ENCODE measurements around the gene PCDH15. TPM values are rescaled to one million over a fixed set of nuclear protein-coding genes. Genes with fewer than 3 reads are reported as not detected.
"Not testable (repeated sequence)": the region's sequence is repeated elsewhere in the genome, so short reads cannot be mapped to it uniquely, and the experiment has no call there.

Gene PCDH15
- total RNA-seq, 2 experiments from 2014 or later = not detected

DNA sequence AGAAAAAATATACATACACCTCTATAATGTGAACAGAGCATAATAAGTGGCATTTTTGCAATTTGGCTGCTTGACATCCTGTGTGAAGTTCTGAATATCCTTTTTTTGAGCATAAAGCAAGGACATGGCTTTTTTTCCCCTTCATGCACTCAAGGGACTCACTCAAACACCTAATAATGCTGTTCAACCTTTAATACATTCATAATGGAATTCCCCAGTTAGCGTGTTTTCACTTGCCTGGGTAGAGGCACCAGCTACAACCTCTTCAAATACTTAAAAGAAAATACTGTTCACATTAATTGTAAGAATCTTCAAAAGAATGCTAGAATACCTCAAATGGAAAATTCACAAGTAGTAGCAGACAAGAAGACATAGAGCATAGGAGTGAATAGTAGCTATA is 316.8 kb downstream of the PCDH15 start:
- no peaks in the 10 kb centered on the region for H3K36me3 Mint-ChIP-seq
- ATAC-seq (ENCODE audit: low read depth) (no peak), DNase-seq (no peak)
- H3K27me3 Mint-ChIP-seq = no peaks in the 10 kb centered on the region
- peaks cover 3% of the 10 kb centered on the region for H3K9me3 Mint-ChIP-seq
- H3K4me1 Mint-ChIP-seq = no peaks in the 10 kb centered on the region
- H3K27ac Mint-ChIP-seq = no peak overlapping the region
- POLR2A ChIA-PET = no interaction called here
- no peak overlapping the region for H3K4me3 Mint-ChIP-seq

DNA sequence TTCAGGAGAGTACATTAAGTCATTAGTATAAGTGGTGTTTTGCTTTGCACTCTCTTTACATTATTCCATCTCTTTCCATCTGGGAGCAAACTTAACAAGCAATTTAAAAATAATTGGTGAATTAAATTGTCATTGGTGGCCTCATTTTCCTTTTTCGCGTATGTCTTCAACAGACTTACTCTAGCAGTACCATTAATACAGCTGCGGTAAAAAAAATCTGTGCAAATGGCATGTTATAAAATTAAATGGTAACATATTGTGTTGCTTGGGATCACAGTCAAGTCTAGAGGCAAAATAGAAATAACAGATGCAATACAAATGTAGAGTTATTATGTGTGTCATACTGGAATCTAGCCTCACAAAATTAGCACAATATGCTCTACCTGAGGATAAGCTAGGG is 322.4 kb downstream of the PCDH15 start:
- Mint-ChIP-seq H3K4me3 (no peak overlapping the region), H3K4me1 (no peaks in the 10 kb centered on the region), H3K9me3 (peaks cover 3% of the 10 kb centered on the region), H3K27me3 (no peaks in the 10 kb centered on the region), H3K36me3 (no peaks in the 10 kb centered on the region), H3K27ac (no peak overlapping the region)
- DNase-seq (no peak), ATAC-seq (ENCODE audit: low read depth) (no peak)
- POLR2A ChIA-PET = no interaction called here

DNA sequence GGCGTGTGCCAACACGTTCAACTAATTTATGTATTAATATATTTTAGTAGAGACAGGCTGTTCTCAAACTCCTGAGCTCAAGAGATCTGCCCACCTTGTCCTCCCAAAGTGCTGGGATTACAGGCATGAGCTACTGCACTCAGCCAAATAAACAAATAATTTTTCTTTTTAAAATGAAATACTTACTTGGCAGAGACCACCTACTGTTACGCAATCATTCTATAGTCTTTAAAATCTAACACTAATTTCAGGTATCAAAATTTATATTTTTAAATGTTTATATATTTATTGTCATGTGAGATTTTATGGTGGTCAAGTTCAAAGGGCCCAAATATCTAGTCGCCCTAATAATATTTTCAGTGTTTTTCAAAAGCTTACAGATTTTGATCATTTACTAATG is 323.3 kb downstream of the PCDH15 start:
- no peak overlapping the region for H3K27ac Mint-ChIP-seq
- no peak overlapping the region for H3K4me3 Mint-ChIP-seq
- H3K27me3 Mint-ChIP-seq = no peaks in the 10 kb centered on the region
- no peaks in the 10 kb centered on the region for H3K4me1 Mint-ChIP-seq
- no peak for ATAC-seq (ENCODE audit: low read depth)
- H3K9me3 Mint-ChIP-seq = peaks cover 2% of the 10 kb centered on the region
- POLR2A ChIA-PET = no interaction called here
- DNase-seq = no peak
- H3K36me3 Mint-ChIP-seq = no peaks in the 10 kb centered on the region

DNA sequence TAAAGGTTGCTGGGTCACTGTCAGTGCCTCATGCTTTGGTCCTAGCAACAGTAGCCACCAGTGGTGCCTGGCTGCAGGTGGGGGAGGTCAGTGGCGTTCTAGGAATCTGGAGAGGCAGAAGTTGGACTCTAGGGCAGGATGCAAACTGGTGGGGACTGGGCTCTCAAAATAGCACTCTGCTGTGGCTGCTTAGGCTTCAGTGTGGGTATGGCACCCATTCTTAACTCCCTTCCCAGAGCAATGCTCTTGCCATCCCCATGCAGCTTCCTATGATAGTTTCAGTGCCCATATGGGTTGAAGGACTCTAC is 330.8 kb downstream of the PCDH15 start:
- H3K4me1 Mint-ChIP-seq = no peaks in the 10 kb centered on the region
- no peak overlapping the region for H3K4me3 Mint-ChIP-seq
- POLR2A ChIA-PET = no interaction called here
- no peaks in the 10 kb centered on the region for H3K36me3 Mint-ChIP-seq
- ATAC-seq (ENCODE audit: low read depth) = no peak
- no peaks in the 10 kb centered on the region for H3K27me3 Mint-ChIP-seq
- H3K27ac Mint-ChIP-seq = no peak overlapping the region
- no peaks in the 10 kb centered on the region for H3K9me3 Mint-ChIP-seq
- no peak for DNase-seq

DNA sequence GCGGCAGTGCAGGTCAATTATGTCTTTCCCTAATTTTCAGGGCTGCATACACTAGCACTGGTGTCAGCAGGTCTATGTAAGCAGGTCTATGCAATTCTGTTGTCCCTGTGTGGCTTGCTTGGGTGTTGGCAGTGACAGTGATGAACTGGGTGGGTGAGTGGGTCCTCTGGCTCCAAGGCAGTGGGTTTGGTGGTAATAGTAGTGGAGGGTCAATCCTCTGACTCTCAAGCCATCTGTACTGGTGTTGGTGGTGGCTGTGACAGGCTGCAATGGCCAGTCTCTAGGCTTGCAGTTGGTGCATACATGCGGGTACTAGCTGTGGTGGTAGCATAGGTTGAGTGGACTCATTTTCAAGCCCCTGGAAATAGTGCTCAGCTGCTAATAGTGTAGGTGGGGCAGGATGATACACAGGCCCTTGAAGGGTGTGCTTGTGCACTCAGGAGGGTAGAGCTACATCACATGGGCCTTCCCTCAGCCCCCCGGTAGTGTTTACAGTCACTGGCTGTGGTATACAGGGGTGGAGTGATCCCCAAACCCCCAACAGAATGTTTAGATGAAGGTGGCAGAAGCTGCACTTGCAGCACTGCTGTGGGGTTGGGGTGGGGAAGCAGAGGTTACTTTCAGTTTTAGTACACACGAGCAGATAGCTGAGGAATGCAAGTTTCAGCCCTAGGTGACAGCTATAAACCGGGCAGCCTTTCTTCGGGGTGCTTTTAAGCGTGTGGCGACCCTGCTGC is 331.3 kb downstream of the PCDH15 start:
- Mint-ChIP-seq H3K27me3 (no peaks in the 10 kb centered on the region), H3K9me3 (no peaks in the 10 kb centered on the region), H3K27ac (no peak overlapping the region), H3K36me3 (no peaks in the 10 kb centered on the region), H3K4me1 (no peaks in the 10 kb centered on the region), H3K4me3 (no peak overlapping the region)
- no peak for ATAC-seq (ENCODE audit: low read depth)
- POLR2A ChIA-PET = no interaction called here
- no peak for DNase-seq

DNA sequence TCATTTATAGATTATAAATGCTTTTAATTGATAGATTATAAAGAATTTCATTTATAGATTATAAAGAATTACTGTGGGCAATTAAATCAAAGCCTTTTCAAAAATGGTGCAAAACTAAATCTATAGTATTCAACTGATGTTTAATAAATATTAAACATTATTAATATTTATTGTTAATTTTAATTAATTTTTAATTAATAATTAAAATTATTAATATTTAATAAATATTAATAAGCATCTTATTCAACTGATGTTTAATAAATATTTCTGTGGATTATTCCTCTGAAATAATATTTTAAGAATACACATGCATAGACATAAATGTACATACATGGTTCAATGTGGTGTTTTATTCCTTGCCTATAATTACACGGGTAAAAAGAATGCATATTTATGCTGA is 346.8 kb downstream of the PCDH15 start:
- Mint-ChIP-seq H3K4me3 (no peak overlapping the region), H3K27me3 (no peaks in the 10 kb centered on the region), H3K27ac (no peak overlapping the region), H3K4me1 (no peaks in the 10 kb centered on the region), H3K9me3 (peaks cover 5% of the 10 kb centered on the region), H3K36me3 (no peaks in the 10 kb centered on the region)
- POLR2A ChIA-PET = no interaction called here
- ATAC-seq (ENCODE audit: low read depth) (no peak), DNase-seq (no peak)

DNA sequence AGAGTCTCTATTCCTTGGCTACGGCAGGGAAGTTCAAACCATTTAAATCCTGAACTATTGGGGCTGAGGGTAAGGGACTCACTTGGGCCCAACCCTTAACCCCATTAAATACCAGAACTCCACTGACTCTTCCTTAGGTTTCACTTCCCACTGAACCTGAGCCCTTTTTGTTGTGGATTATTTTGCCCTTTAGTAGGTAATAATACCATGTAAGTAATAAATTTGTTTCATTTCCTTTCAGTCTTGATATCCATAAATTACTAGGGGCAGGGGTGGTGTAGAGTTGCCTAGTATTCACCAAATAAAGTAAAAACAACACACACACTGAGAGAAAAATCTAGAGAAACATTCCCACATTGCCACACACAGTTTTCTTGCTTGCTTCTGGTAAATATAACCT is 352.0 kb downstream of the PCDH15 start:
- POLR2A ChIA-PET = no interaction called here
- Mint-ChIP-seq H3K4me3 (no peak overlapping the region), H3K4me1 (no peaks in the 10 kb centered on the region), H3K36me3 (no peaks in the 10 kb centered on the region), H3K27me3 (no peaks in the 10 kb centered on the region), H3K9me3 (peaks cover 2% of the 10 kb centered on the region), H3K27ac (no peak overlapping the region)
- no peak for DNase-seq
- ATAC-seq (ENCODE audit: low read depth) = no peak

DNA sequence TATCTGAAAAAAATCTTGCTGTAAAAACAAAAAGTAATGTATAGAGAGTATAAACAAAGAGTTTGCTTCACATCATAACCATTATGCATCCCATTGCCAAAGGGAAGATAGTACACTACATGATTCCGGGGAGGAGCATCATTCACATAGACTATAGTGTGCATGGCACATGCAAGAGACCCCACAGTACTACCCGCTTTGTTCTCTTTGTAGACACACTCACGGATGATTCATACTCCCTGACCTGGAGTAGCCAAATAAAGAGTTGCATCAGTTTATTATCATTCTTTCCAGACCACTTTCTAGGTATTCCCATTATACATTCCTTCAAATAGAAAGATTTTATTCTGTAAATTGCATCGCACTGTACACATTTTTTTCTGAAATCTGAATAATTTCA is 356.9 kb downstream of the PCDH15 start:
- no peak overlapping the region for H3K27ac Mint-ChIP-seq
- DNase-seq = no peak
- H3K4me3 Mint-ChIP-seq = no peak overlapping the region
- H3K27me3 Mint-ChIP-seq = no peaks in the 10 kb centered on the region
- peaks cover 2% of the 10 kb centered on the region for H3K9me3 Mint-ChIP-seq
- POLR2A ChIA-PET = no interaction called here
- no peak for ATAC-seq (ENCODE audit: low read depth)
- no peaks in the 10 kb centered on the region for H3K36me3 Mint-ChIP-seq
- H3K4me1 Mint-ChIP-seq = no peaks in the 10 kb centered on the region

DNA sequence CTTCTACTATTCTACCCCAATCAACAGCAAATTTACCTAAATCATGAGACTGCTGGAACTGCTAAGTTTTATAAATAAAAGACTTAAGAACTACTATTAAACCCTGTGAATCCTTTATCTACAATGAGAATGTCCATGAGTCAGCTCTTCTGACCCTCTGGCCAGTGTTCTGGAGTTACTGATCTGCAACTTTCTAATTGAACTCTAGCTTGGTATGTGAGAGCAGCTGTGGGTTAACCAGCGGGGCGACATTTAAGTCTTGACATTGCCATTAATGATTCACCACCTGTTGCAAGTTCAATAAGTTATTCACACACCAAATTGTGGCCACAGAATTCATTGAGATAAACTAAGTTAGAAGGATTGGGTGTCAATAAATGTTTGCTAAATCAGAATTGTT is 359.8 kb downstream of the PCDH15 start:
- no peaks in the 10 kb centered on the region for H3K36me3 Mint-ChIP-seq
- no peaks in the 10 kb centered on the region for H3K27me3 Mint-ChIP-seq
- H3K27ac Mint-ChIP-seq = no peak overlapping the region
- DNase-seq = no peak
- no peak for ATAC-seq (ENCODE audit: low read depth)
- no peaks in the 10 kb centered on the region for H3K9me3 Mint-ChIP-seq
- H3K4me1 Mint-ChIP-seq = no peaks in the 10 kb centered on the region
- POLR2A ChIA-PET = no interaction called here
- H3K4me3 Mint-ChIP-seq = no peak overlapping the region

DNA sequence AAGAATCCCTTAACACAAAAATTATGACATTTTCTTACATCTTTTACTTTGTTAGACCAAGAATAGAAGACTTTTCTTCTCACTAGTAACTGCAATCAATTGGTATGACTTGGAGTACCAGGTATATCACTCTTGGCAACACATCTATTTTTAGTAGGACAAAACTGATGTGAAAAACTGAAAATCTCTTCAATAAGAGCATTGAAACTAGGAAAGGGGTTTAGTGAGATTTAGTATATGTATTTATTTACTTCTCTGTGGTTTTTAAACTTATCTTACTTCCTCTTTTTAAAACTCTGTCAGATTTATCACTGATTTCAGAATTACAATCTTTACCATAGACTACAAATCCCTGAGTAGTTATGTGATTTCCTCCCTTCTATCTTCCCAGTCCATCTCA is 366.2 kb downstream of the PCDH15 start:
- ATAC-seq (ENCODE audit: low read depth) (no peak), DNase-seq (no peak)
- no peaks in the 10 kb centered on the region for H3K36me3 Mint-ChIP-seq
- no peak overlapping the region for H3K4me3 Mint-ChIP-seq
- no peaks in the 10 kb centered on the region for H3K27me3 Mint-ChIP-seq
- no peak overlapping the region for H3K27ac Mint-ChIP-seq
- H3K9me3 Mint-ChIP-seq = peaks cover 2% of the 10 kb centered on the region
- H3K4me1 Mint-ChIP-seq = no peaks in the 10 kb centered on the region
- POLR2A ChIA-PET = no interaction called here

DNA sequence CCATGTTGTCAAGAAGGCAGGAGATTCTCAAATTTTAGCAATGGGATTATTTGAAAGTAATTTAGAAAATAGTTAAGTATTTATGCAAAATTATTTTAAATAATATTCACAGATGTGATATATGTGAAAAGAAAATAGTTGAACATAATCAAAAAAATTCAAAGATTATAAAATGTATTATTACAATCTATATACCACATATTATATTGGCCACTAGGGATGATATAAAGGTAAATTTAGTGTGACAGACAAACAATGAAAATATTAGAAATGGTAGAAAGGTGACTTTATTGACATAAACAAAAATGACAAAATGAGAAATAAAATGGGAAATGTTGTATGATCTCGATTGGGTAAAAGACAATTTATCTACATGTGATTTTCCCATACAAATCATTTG is 385.5 kb downstream of the PCDH15 start:
- no peaks in the 10 kb centered on the region for H3K36me3 Mint-ChIP-seq
- no peaks in the 10 kb centered on the region for H3K4me1 Mint-ChIP-seq
- no peak overlapping the region for H3K4me3 Mint-ChIP-seq
- H3K27ac Mint-ChIP-seq = no peak overlapping the region
- H3K27me3 Mint-ChIP-seq = no peaks in the 10 kb centered on the region
- POLR2A ChIA-PET = no interaction called here
- peaks cover 4% of the 10 kb centered on the region for H3K9me3 Mint-ChIP-seq
- ATAC-seq (ENCODE audit: low read depth) (no peak), DNase-seq (no peak)

DNA sequence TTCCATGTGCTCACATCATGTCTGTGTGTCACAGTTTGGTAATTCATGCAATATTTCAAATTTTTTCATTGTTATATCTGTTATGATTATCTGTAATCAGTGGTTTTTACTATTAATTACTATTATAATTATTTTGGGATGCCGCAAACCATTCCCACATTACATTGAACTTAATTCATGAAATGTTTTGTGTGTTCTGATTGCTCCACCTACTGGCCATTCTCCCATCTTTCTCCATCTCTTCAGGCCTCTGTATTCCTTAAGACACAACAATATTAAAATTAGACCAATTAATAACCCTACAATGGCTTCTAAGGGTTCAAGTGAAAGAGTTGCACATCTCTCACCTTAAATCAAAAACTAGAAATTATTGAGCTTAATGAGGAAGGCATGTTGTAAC is 398.5 kb downstream of the PCDH15 start:
- H3K27ac Mint-ChIP-seq = no peak overlapping the region
- H3K4me1 Mint-ChIP-seq = no peaks in the 10 kb centered on the region
- H3K4me3 Mint-ChIP-seq = no peak overlapping the region
- no peak for ATAC-seq (ENCODE audit: low read depth)
- DNase-seq = no peak
- H3K9me3 Mint-ChIP-seq = no peaks in the 10 kb centered on the region
- H3K27me3 Mint-ChIP-seq = no peaks in the 10 kb centered on the region
- H3K36me3 Mint-ChIP-seq = no peaks in the 10 kb centered on the region
- POLR2A ChIA-PET = no interaction called here

DNA sequence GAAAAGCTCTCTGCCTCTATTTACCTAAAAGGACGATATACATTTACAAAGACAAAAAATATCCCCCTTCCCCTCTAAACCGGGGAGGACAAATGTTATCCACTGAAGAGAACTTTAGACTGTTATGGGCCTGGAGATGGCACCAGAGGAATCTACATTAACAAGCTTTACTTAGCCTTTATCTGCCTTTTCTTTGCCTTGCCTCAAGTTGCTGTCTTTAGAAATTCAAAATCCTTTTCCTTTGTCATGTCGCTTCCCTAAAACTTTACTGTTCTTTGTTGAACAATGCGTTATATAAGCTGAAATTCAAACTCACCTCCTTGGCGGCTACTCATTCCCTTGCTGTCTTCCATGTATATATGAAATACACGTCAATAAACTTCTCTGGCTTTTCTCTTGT is 405.0 kb downstream of the PCDH15 start:
- Mint-ChIP-seq H3K4me3 (no peak overlapping the region), H3K9me3 (peaks cover 2% of the 10 kb centered on the region), H3K27ac (no peak overlapping the region), H3K27me3 (no peaks in the 10 kb centered on the region), H3K36me3 (no peaks in the 10 kb centered on the region), H3K4me1 (no peaks in the 10 kb centered on the region)
- ATAC-seq (ENCODE audit: low read depth) = no peak
- no peak for DNase-seq
- POLR2A ChIA-PET = no interaction called here

DNA sequence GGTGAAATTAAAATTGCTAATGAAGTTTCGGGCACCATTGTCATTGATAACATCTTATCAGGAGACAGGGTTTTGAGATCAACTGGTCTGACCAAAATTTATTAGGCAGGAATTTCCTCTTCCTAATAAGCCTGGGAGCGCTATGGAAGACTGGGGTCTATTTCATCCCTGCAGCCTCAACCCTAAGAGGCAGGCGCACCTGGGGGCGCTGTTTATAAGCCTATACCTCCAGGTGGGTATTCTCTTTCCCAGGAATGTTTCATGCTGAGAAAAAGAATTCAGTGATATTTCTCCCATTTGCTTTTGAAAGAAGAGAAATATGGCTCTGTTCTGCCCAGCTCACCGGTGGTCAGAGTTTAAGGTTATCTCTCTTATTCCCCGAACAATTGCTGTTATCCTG is 406.4 kb downstream of the PCDH15 start:
- H3K9me3 Mint-ChIP-seq; POLR2A ChIA-PET; ATAC-seq (ENCODE audit: low read depth); H3K4me1 Mint-ChIP-seq; H3K36me3 Mint-ChIP-seq; H3K27ac Mint-ChIP-seq; H3K27me3 Mint-ChIP-seq; DNase-seq; H3K4me3 Mint-ChIP-seq: not testable (repeated sequence)

DNA sequence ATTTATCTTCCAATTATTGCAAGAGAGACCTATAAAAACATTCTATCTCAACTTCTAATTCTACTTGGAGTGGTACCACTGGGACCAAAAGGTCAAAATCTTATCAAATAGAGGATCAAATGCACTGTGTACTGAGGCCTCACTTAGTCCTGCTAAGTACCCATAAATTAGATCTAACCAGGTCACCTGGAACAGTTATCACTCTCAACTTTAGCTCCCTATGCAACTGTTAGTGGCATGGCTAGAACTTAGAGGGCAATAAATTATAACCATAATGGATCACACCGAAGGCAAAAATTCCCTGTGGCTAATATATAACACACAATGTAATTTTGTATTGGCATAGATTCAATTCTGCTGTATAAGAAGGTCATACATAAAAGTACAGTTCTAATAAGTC is 428.9 kb downstream of the PCDH15 start:
- Mint-ChIP-seq H3K4me3 (no peak overlapping the region), H3K36me3 (no peaks in the 10 kb centered on the region), H3K27me3 (no peaks in the 10 kb centered on the region), H3K9me3 (no peaks in the 10 kb centered on the region), H3K27ac (no peak overlapping the region), H3K4me1 (no peaks in the 10 kb centered on the region)
- DNase-seq (no peak), ATAC-seq (ENCODE audit: low read depth) (no peak)
- POLR2A ChIA-PET = no interaction called here

Measured in activated naive CD8-positive, alpha-beta T cell treated with anti-CD3 and anti-CD28 coated beads, Interleukin-2, amount 10 ng/mL, durations not matched to agents 7 days and 5 days (primary cell).